NCI-H2171 (cell line): ENCODE results near the gene SPINK5.

ENCODE experiments used
- DNase-seq: peaks from one replicate; lab custom pipeline; 2025; lab: John Stamatoyannopoulos, UW

The SPINK5 gene

GRCh38 chr5:148091991-148092964 is 28.5 kb downstream of the SPINK5 start:
- DNase-seq = no peak

- no peak for DNase-seq
Measured at GRCh38 chr5:148094336-148094735, 30.6 kb downstream of the SPINK5 start.

GRCh38 chr5:148104226-148104625 is 40.4 kb downstream of the SPINK5 start:
- DNase-seq = no peak

- DNase-seq = no peak
Measured at GRCh38 chr5:148107608-148108007, 43.8 kb downstream of the SPINK5 start.

- DNase-seq = no peak
Measured at GRCh38 chr5:148113243-148113642, 49.5 kb downstream of the SPINK5 start.

- no peak for DNase-seq
Measured at GRCh38 chr5:148120317-148120716, 56.5 kb downstream of the SPINK5 start.

- DNase-seq = no peak
Measured at GRCh38 chr5:148125641-148126040, 61.9 kb downstream of the SPINK5 start.

GRCh38 chr5:148135091-148136048 is 71.6 kb downstream of the SPINK5 start:
- no peak for DNase-seq

GRCh38 chr5:148140846-148141245 is 77.1 kb downstream of the SPINK5 start:
- no peak for DNase-seq

- DNase-seq = no peak
Measured at GRCh38 chr5:148141645-148142044, 77.9 kb downstream of the SPINK5 start.

GRCh38 chr5:148145916-148146315 is 82.1 kb downstream of the SPINK5 start:
- no peak for DNase-seq

GRCh38 chr5:148146487-148146886 is 82.7 kb downstream of the SPINK5 start:
- DNase-seq = no peak

GRCh38 chr5:148147415-148147814 is 83.6 kb downstream of the SPINK5 start:
- no peak for DNase-seq

GRCh38 chr5:148151872-148152271 is 88.1 kb downstream of the SPINK5 start:
- DNase-seq = no peak

- no peak for DNase-seq
Measured at GRCh38 chr5:148152781-148153180, 89.0 kb downstream of the SPINK5 start.

- no peak for DNase-seq
Measured at GRCh38 chr5:148156609-148157008, 92.8 kb downstream of the SPINK5 start.

- DNase-seq = no peak
Measured at GRCh38 chr5:148162038-148162437, 98.3 kb downstream of the SPINK5 start.

GRCh38 chr5:148163345-148163744 is 99.6 kb downstream of the SPINK5 start:
- DNase-seq = no peak

GRCh38 chr5:148166550-148167283 is 102.9 kb downstream of the SPINK5 start:
- no peak for DNase-seq

- DNase-seq = no peak
Measured at GRCh38 chr5:148168246-148168645, 104.5 kb downstream of the SPINK5 start, which contains the start of gene SPINK14. Gene SPINK14 (plus strand): TSS chr5:148168546. CDS start chr5:148169733, 1,187 bp downstream.

- DNase-seq = no peak
Measured at GRCh38 chr5:148172377-148172776, 108.6 kb downstream of the SPINK5 start.

GRCh38 chr5:148176480-148176879 is 112.7 kb downstream of the SPINK5 start:
- DNase-seq = no peak
